Vagina (tissue), 2 donors: ENCODE data around the gene TAS1R3. TPM values are rescaled to one million over a fixed set of nuclear protein-coding genes. Genes with fewer than 3 reads are reported as not detected.

Experiments
- DNase-seq, 2 donors: peaks; one replicate each; pipeline ENCODE4 v3.0.0-alpha.2; 2017; ENCODE audit errors: extremely low spot score in 2 of 2
- H3K27ac ChIP-seq: fragments of 200-600 bp; sonication (generic); one replicate; pipeline ENCODE4 v1.5.1; 2019
- H3K27me3 ChIP-seq: fragments of 200-600 bp; sonication (generic); one replicate; pipeline ENCODE4 v1.5.1; 2019
- H3K36me3 ChIP-seq, 2 donors: fragments of 200-600 bp; sonication (generic); one replicate each; pipeline ENCODE4 v1.5.1; 2017 to 2019
- H3K4me1 ChIP-seq: fragments of 200-600 bp; sonication (generic); one replicate; pipeline ENCODE4 v1.5.1; 2019
- H3K4me3 ChIP-seq, 2 donors: fragments of 200-600 bp; sonication (generic); 1 replicate in 1 of 2; 2 replicates in 1 of 2; pipeline ENCODE4 v1.5.1; 2016 to 2019
- H3K9me3 ChIP-seq: fragments of 200-600 bp; sonication (generic); one replicate; pipeline ENCODE4 v1.5.1; 2019
- POLR2A ChIP-seq, 2 donors: fragments of 450-650 bp; IDR thresholded peaks; one replicate each; pipeline ENCODE4 v1.6.1; 2017; ENCODE audit warnings: antibody characterized with exemption in 2 of 2, mild to moderate bottlenecking in 2 of 2, moderate library complexity in 2 of 2
- POLR2AphosphoS5 ChIP-seq, 2 donors: sonication (generic); formaldehyde crosslinking; IDR thresholded peaks; one replicate each; pipeline ENCODE4 v1.9.0; 2017; ENCODE audit warnings: antibody characterized with exemption in 2 of 2, mild to moderate bottlenecking in 2 of 2, low read depth in 1 of 2; ENCODE audit not compliant: insufficient read depth in 1 of 2
- intact Hi-C: fragments of 100-400 bp; cut with DNase I; formaldehyde crosslinking; loops from one replicate; pipeline ENCODE4 v1.15.1; 2023
- total RNA-seq: library from RNA; depleted of rRNA; stranded (reverse); fragments of >200 nt; gene quantifications from one replicate; pipeline ENCODE4 v1.2.3, GENCODE V29; 2016
- TF ChIP-seq, protein P1 (sequence below), 3 experiments: fragments of 450-650 bp in 2 of 3; fragments of 200-600 bp in 1 of 3; sonication (generic) in 1 of 3; IDR thresholded peaks; one replicate each; pipeline ENCODE4 v1.5.1; 2017 to 2019; ENCODE audit warnings: antibody characterized with exemption in 3 of 3, mild to moderate bottlenecking in 2 of 3, moderate library complexity in 2 of 3

The TAS1R3 gene
- total RNA-seq, 1 donor from 2014 or later: 0.74 TPM

DNA sequence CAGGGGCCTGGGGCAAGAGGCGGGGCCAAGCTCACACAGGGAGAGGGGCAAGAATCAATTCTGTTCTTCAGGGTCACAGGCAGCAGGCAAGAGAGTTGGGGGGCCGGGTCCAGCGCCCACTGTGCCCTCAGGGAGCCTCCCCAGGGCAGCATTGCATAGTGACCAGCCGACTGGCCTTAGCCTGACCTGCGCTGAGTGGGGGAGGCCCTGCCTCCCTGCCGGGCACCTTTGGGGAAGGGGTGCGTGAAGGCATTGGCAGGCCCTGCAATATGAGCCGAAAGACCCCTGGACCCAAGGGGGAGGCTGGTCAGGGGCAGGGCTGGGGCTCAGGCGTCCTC is 38.7 kb upstream of the TAS1R3 start:
- no peak for DNase-seq
- intact Hi-C loops: loop anchor here (5.0 kb wide), 1 partner anchor 170 kb away; no protein-coding TSS in a partner anchor
- Histone ChIP-seq H3K4me1 (peaks cover 15% of the 10 kb centered on the region), H3K27me3 (no peaks in the 10 kb centered on the region), H3K36me3 (peaks cover 0 to 9% of the 10 kb centered on the region in 2 donors), H3K4me3 (no peak overlapping the region), H3K9me3 (no peaks in the 10 kb centered on the region), H3K27ac (no peak overlapping the region)
- no peak for TF ChIP-seq POLR2A (IDR thresholded peaks at IDR 0.05)
- TF ChIP-seq, protein P1, sequence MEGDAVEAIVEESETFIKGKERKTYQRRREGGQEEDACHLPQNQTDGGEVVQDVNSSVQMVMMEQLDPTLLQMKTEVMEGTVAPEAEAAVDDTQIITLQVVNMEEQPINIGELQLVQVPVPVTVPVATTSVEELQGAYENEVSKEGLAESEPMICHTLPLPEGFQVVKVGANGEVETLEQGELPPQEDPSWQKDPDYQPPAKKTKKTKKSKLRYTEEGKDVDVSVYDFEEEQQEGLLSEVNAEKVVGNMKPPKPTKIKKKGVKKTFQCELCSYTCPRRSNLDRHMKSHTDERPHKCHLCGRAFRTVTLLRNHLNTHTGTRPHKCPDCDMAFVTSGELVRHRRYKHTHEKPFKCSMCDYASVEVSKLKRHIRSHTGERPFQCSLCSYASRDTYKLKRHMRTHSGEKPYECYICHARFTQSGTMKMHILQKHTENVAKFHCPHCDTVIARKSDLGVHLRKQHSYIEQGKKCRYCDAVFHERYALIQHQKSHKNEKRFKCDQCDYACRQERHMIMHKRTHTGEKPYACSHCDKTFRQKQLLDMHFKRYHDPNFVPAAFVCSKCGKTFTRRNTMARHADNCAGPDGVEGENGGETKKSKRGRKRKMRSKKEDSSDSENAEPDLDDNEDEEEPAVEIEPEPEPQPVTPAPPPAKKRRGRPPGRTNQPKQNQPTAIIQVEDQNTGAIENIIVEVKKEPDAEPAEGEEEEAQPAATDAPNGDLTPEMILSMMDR (IDR thresholded peaks at IDR 0.05): no peak

DNA sequence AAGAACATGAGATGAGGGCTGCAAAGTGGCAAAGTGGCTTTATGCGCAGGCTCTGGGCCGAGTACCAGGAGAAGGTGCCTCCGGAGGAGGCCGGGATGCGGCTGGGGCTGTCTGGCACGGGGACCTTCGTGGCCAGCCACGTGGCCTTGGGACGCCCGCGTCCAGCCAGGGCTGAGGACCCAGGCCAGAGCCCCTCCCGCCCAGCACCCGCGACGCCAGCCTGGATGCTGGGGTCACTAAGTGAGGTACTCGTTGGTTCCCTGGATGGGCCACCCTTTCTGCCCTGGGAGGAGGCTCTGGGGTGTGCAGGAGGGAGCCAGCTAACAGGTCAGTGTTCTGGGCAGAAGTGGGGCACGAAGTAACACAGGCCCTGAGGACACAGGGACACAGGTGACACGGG is 38.2 kb upstream of the TAS1R3 start:
- peaks cover 15% of the 10 kb centered on the region for H3K4me1 ChIP-seq
- TF ChIP-seq POLR2AphosphoS5 (IDR thresholded peaks at IDR 0.05; ENCODE audit: insufficient read depth in 1 of 2, low read depth in 1 of 2): no peak
- TF ChIP-seq, protein P1 (IDR thresholded peaks at IDR 0.05): no peak
- no peak for TF ChIP-seq POLR2A (IDR thresholded peaks at IDR 0.05)
- intact Hi-C loops: loop anchor here (5.0 kb wide), 1 partner anchor 171 kb away; no protein-coding TSS in a partner anchor
- no peaks in the 10 kb centered on the region for H3K27me3 ChIP-seq
- H3K27ac ChIP-seq: no peak overlapping the region
- DNase-seq: no peak
- H3K36me3 ChIP-seq: peaks cover 0 to 9% of the 10 kb centered on the region in 2 donors
- no peak overlapping the region for H3K4me3 ChIP-seq
- no peaks in the 10 kb centered on the region for H3K9me3 ChIP-seq

DNA sequence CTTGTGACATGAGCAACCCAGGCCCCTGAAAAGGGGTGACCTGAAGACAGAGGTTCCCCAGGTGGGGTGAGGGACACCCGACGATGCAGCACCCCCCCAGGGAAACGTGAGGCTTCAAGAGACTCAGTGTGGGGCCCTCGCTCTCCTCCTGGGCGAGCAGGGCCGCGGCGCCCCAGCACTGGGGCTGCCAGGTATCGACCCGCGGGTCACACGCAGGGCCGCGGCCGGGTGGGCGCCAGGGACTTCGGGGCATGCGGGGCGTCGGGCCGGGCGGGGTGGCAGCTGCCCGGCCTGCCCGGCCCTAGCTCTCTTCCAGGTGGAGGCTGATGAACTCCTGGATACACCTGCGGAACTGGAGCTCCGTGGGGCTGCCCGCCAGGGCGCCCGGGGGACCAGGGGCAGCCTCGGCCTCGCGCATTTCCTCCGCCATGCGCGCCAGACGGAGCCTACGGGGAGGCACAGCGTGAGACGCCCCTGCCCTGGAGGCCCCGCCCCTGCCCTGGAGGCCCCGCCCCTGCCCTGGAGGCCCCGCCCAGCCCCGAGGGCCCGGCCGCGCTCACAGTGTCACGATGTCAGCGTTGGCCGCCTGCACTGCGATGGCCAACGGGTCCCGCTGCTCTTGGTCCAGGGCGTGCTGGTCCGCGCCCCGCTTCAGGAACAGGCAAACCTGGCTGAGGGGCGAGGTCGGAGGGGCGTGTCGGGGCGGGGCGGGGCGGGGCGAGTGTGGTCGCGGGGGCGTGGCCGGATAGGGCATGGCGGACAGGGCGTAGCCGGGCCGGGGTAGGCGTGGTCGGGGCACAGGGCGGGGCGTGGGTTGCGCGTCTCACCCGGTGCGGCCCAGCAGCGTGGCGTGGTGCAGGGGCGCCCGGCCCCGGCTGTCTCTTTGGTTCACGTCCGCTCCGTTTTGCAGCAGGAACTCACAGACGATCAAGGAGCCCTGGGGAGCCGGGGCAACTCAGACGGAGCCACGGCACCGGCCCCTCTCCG is 37.5 kb upstream of the TAS1R3 start:
- no peak for DNase-seq
- Histone ChIP-seq H3K4me1 (peaks cover 15% of the 10 kb centered on the region), H3K9me3 (no peaks in the 10 kb centered on the region), H3K36me3 (peaks cover 0 to 9% of the 10 kb centered on the region in 2 donors), H3K27me3 (no peaks in the 10 kb centered on the region), H3K4me3 (no peak overlapping the region), H3K27ac (no peak overlapping the region)
- intact Hi-C loops: loop anchor here (5.0 kb wide), 1 partner anchor 171 kb away; no protein-coding TSS in a partner anchor
- TF ChIP-seq POLR2AphosphoS5 (IDR thresholded peaks at IDR 0.05; ENCODE audit: insufficient read depth in 1 of 2, low read depth in 1 of 2) (no peak), POLR2A (IDR thresholded peaks at IDR 0.05) (no peak)
- TF ChIP-seq, protein P1 (IDR thresholded peaks at IDR 0.05): no peak

DNA sequence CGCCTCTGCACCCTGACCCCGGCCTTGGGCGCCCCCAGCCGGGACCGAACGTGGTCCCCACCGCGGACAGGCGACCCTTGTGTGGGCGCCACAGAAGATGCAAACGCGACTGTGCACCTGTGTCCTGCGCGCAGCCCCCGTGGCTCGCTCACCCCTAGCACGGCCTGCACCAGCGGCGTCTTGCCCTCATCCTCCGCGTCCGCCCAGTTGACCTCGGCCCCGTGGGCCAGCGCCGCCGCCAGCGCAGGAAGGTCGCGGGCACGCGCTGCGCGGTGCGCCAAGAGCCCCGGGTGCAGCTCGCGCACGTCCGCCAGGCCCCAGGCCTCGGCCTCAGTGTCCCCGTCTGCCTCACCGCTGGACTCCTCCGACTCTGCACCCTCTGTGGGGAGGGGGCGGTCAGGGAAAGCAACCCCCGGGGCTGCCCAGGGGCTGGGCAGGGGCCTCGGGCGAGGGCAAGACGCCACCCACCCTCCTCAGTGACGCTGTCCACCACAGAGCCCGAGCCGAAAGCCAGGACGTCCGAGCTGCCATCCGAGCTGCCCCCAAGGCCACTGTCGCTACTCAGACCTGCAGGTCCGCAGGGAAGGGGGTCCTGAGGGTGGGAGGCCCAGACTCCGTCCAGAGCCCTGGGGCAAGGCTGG is 36.7 kb upstream of the TAS1R3 start:
- Histone ChIP-seq H3K27ac (no peak overlapping the region), H3K27me3 (no peaks in the 10 kb centered on the region), H3K36me3 (peaks cover 0 to 9% of the 10 kb centered on the region in 2 donors), H3K4me1 (peaks cover 15% of the 10 kb centered on the region), H3K9me3 (no peaks in the 10 kb centered on the region), H3K4me3 (no peak overlapping the region)
- intact Hi-C loops: loop anchor here (5.0 kb wide), 1 partner anchor 172 kb away; no protein-coding TSS in a partner anchor
- DNase-seq: no peak
- TF ChIP-seq, protein P1 (IDR thresholded peaks at IDR 0.05): no peak
- TF ChIP-seq POLR2AphosphoS5 (IDR thresholded peaks at IDR 0.05; ENCODE audit: insufficient read depth in 1 of 2, low read depth in 1 of 2) (no peak), POLR2A (IDR thresholded peaks at IDR 0.05) (no peak)
